GM19468 (cell line): ENCODE results near the gene C8A.

Experiments
- ATAC-seq: cut with Tn5 transposase; IDR thresholded peaks from one replicate; pipeline ENCODE4 v1.9.1; 2021; ENCODE audit warnings: mild to moderate bottlenecking, moderate library complexity, moderate number of reproducible peaks; ENCODE audit not compliant: unreplicated experiment; ENCODE audit errors: extremely low read depth

The C8A gene

DNA sequence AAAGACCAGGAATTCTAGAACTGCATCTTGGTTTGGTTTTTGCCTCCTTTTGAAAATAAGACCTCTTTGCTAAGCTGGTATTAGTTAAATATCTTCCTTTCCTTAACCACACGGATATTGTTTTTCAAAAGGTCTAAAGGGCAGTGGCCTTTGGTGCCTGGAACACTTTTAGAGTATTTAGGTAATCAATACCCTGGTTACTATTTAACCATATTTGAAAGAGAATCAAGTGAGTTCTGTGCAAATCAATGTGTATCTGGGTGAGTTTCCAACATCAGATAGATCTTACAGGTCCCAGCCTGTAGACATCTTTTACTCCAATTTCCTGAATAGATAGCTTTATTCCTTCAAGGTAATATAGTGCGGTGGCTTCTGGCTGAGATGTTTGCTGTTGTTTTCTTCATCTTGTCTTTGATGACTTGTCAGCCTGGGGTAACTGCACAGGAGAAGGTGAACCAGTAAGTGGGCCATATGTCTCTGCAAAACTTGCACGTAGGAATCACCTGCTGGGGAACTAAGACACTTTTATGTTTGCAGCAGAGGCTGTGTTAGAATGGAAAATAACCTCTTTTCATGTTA is at the start of gene C8A:
Gene C8A, plus strand, starts transcription at position 277 of the 579 bp plus-strand sequence. Its CDS starts 105 bp downstream, at position 382.
- no peak for ATAC-seq

DNA sequence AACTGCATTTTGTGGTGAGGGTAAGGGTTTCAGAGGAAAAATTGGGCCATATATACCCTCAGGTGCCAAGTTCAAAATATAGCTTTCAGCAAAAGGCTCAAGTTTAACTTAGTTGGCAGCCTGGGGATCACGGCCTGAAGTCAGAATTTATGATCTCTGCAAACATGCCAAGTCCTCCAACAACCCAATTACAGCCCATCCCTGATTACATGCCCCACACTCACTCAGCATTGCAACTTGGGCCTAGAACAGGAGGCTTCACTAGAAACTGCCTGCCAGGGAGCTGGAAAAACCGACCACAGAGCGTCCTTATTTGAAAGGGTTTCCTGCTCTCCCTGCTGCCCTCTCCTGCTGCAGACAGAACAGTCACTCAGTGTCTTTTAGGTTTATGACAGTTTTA is 47.8 kb upstream of the C8A start:
- no peak for ATAC-seq

DNA sequence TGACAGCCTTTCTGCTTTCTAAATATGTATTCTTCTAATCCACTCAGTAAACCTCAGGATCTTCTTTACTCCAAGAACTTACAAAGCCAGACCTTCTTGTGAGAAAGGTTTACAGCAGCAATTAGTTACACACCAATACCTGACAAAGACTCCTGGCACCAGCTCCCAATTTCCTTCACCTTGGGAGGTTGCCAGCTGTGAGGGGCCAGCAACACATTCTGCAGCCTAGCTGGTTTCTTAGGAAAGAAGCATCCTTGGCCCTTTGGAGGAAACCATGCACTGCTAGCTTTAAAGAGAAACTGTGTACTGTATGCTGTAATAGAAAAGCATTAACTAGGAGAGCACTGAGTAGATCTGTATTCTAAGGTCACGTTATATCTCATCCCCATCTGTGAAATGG is 46.2 kb upstream of the C8A start:
- no peak for ATAC-seq

DNA sequence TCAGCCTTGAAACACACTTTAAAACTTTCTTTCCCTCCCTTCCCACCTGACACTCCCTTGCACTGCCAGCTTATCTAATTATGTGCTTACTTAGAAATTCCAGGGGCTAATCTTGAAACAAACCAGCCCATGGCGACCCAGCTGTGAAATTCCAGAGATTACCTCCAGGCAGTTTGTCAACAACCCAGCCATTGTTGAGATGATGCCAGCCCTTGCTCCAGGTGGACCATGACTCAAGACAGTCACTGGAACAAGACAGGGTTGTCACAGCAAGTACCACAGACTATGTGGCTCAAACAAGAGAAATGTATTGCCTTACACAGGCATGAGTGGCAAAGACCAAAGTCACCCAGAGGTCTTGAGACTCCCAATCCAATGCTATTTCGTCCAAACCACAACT is 43.3 kb upstream of the C8A start:
- no peak for ATAC-seq

DNA sequence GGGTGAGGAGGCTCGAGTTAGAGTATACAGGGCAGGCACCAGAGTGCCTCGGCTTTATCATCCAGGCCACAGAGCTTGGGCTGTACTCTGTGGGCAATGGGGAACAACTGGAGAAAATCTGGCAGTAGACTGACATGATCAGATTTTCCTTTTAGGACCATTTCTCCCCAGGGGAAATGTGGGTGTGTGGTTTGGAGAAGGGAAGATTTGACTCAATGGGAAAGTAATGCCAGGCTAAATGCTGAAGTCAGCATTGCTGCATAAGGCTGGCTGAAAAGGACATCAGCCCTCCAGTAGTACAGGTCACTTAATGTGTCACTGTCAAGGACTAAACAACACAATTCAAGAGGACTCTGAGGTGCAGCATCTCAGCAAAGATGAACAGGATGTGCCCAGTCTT is 40.4 kb upstream of the C8A start:
- no peak for ATAC-seq

DNA sequence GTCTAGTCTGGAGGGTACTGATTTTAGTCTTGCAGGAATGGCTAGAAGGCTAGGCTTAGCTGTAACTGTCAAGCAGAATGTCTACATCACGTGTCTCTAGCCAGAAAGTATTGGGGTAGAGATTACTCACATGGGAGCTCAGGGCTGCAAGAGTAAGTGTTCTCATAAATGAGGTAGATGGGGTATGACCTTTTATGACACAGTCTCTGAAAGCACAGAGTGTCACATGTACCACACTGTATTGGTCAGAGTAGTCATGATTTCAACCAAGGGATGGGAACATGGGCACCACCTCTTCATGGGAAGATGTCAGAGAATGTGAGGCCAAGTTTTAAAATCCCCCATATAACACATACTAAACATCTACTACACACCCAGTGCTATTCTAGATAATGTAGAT is 38.3 kb upstream of the C8A start:
- no peak for ATAC-seq

DNA sequence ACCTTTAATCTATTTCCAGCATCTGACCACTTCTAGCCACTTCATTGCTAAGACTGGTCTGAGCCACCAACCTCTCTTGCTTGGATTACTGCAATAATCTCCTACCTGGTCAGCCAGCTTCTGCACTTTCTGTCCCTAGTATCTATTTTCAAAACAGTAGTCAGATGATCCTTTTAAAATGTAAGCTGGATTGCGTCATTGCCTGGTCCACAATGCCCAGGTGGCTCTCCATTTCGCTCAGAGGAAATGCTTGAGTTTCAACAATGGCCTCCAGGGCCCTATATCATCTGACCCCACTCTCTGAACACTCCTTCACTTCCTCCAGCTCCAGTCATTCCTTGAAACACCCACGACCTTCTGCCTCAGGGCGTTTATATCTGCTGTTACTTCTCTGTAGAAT is 37.7 kb upstream of the C8A start:
- no peak for ATAC-seq

DNA sequence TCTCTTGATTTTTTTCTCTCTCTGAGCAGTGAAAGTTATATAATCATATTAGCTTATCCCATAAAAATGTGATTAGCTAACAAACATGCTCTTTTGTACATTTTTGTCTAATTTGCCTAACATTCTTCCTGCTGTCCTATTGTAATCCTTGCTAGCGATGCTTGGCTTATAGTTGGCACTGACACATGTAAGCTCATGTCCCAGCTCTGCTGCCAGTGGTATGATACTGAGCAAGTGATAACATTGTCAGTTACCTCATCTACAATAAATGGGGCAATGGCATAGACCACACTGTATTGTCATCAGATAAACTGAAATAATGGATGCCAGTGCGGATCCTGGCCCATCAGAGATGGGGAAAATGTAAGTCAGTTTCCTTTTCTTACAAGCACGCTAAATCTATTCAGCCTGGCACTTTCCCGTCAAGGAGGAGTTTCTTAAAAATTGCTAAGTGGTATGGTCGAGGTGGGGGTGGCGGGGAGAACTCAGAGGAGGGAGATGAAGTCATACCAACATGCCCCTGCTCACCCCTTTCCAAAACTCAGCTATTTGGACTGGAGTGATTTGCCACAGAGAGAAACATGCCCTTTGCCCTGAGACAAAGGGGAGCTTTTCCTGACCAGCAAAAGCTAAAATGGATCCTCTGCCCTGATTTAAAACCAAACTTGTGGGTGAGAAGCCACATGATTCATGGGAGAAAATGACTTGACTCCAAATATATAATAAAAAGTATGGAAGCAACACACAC is 36.7 kb upstream of the C8A start:
- ATAC-seq, result no peak

DNA sequence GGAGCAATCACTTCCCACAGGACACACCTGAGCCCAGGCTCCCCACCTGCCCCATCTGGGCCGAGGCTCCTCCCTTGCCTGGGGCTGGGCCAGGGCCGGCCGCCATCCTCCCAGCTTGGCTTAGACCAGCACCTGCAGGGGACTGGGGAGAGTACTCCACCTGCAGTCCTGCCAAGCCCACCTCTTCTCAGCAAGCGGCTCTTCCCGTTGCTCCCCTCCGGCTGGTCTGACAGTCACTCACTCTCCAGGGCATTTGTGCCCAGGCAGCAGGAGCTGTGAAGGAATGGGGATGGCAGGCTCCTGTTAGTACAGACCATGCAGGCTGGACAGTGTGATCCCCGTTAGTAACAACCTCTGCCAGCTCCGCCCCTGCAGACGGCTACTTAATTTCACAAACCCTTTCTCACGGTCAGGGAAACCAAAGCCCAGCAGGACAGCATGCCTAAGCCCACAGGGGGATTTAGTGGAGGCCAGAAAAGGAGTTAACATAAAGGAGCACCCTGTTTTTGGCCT is 35.2 kb upstream of the C8A start, which contains the start of gene FYB2:
Gene FYB2, minus strand, starts transcription at position 18 of the 513 bp plus-strand sequence. CDS start 114 bp downstream, outside the sequence.
- ATAC-seq, result no peak

DNA sequence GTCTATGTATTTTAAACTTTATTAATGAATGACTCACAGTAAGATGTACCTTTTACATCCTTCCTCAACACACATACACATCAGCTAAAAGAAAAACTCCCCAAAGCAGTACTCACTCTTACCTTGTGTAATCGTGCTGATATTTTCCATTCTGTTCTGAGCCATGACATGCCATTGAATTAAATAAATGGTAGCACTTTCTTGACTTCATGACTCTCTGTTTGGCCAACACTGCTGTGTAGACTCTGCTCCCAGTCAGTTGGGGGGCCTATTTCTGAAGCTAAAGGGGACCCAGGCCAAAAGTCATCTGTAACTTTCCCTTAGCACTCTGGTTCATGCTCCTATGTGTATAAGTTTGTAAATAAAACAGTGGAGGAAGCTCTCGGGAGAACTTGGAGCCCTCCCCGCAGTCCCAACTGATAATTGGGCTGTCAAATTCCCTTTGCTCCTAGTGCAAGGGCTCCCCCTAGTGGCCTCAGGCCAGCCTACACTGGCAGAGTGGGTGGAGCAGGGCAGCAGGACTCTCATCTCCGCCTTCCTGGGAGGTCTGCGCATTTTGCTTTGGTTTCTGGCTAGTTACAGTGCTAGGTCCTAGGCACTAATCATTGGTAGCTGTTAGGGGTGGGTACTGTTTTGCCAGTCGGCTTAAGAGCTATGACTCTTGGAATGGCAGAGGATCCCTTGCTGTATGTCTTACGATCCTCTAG is 33.7 kb upstream of the C8A start:
- peak; percentile 77 for ATAC-seq

DNA sequence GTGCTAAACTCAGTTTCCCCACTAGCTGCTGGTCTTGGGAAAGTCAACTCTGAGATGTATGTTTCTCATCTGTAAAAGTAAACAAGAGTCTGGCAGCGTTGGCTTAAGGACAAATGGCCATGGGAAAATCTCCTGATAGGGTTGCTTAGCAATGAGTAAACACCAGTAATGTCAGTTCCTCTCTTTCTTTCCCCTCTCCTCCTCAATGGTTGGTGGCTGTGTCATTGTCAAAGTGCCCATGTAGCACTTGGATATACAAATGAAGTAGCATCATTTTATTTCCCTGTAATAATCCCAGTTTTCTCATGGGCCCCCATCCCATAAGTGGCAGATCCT is 33.2 kb upstream of the C8A start:
- no peak for ATAC-seq

DNA sequence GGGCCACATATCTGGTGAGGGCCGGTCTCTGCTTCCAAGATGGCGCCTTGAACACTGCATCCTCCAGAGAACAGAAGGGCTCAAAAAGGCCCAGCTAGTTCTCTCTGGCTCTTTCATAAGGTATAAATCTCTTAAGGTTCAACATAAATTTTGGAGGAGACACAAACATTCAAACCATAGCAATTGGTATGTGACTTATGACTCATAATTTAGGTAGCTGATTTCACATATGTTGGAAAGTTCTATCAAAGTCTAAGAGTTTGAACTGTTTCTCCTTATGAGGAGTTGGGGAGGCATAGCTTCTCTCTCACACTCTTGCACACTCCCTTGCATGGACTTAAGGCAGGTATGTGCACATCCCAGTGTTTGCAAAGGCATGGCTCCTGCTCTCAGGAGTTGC is 30.3 kb upstream of the C8A start:
- no peak for ATAC-seq

DNA sequence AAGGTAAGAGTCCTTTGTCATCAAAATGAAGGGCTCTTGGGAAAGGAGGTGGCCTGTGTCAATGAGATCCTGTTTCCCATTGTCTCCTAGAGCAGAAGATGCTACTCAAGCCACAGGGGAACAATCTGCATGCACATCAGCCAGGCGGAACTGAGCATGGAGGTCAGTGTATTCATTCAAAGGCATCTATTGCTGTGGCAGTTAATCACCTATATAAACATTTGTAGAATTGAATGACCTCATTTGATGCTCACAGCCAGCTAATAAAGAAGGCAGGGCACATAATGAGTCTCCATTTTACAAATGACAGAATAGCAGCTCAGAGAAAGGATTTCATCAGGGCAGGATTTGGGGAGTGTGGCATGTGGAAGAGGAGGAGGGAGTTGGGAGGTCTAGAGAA is 29.7 kb upstream of the C8A start:
- no peak for ATAC-seq

DNA sequence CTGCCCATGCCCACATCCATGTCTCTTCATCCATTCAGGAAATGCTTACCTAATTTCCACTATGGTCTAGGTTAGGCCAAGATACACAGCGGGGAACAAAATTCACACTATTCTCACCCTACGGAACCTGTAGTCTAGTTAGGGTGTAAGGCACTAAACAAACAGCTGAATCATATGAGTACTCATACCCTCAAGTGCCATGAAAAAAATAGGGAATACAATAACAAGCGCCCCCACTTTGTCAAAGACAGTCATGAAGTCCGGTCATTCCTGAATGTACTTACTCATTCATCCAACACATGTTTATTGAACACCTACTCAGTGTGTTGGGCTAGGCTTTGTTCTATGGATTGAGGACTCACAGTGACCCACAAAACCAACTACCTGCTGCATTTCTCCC is 29.2 kb upstream of the C8A start:
- no peak for ATAC-seq

DNA sequence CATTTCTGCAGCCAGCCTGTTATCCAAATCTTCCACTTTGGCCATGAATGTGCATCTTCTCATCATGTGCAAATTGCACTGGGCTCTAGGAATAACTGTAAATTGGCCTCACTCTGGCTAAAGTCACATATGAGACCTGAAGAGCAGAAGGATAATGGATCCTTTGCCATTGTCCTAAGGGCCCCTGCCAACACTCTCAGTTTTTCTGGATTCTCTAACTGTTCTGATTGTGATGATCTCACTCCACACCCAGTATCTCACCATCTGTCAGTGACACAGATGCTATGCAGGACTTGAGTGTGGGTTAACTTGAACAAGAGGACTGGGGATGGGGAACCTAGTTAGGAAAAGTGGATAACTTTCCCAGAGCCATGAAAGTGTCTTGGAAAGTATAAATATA is 26.9 kb upstream of the C8A start:
- ATAC-seq, result no peak

DNA sequence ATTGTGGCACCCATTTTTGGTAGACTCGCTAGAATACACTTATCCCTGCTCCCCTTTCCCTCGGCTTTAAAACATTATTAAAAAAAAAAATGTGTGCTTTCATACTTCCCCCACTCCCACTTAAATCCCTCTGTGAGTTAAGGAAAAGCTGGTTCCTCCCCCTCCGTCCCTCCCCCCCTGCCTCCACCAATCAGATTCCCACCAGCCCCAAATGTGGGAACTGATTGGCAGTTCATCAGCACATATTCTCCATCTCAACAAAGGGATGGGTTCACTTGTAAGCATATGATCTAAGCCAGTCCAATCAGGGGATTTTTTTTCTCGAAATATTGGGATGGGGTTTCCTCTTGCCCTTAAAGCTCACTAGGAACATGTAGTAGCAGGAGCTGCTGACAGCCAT is 24.5 kb upstream of the C8A start:
- no peak for ATAC-seq

DNA sequence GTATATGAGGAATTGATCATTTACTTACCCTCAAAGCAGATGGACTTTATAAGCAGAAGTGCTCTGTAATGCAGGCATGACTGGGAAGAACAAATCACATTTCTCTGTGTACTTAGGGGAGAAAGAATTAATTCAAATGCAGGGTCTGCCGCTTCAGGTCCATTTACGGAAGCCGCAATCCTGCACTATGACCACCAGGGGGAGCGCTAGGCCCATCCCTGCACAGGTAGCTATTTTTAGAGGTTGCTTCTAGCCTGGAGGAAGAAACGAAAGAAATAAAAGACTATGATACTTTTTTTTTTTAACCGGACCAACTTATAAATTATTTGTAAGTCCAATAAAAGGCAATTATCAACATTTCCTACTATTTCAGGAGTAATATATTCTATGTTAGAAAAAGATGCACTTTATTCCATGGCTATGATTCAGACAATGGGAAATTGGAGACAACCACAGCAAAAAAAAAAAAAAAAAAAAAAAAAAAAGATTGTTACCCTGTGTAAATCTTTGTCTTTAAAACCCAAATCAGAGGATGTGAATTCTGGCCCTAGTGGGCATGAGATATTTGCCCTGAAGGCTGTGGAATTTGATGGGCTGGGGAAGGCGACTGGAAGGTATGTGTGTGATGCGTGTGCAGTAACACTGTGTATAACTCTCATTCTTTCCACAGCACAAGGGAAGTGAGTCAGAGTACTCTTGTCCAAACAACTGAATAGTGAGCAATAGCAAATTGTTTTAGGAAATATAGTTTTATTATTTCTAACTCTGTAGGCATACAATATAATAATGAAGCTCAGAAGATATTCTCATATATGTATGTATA is 22.5 kb upstream of the C8A start:
- ATAC-seq, result no peak

DNA sequence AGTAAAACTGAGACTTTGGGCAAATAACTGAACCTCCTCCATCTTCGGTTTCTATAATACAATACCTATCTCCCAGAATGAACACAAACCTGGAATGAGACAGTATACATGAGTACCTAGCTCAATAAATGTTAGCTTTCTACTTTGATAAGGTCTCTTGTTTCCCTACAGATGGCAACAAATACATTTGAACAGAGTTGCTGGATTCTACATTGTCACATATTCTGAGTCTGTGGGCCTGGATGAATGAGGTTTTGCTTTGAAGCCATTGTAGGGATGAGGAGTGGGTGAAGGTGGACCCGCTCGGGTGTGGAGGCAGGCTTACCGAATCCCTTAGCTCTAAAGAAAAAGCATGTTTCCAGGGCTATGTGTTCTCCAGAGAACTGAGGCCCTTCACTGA is 21.5 kb upstream of the C8A start:
- ATAC-seq, result no peak

DNA sequence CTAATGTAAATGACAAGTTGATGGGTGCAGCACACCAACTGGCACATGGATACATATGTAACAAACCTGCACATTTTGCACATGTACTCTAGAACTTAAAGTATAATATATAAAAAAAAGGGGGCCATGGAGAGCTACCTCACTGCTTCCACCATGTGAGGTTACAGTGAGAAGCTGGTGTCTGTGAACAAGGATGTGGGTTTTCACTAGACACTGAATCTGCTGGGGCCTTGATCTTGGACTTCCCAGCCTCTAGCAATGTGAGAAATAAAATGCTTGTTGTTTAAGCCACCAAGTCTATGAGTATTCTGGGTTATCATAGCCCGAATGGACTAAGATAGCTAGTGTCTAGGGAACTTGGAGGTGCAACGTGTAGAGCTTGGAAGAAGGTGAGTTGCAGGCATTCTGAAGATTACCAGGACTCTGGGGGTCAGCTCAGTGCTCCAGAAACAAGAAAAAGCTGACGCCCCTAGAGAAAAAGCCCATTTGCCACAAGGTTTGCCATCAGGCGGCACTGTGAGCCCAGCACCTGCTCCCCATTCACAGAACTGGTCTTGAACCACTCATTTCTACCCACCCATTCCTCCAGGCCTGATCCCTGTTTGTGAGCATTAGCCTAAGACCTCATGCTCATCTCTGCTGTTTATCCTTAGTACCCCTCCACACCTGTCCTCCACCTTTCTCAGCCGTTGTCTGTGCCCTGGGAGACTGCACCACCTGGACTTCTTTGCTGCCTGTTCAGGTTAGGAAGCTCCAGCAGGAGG is 20.3 kb upstream of the C8A start:
- no peak for ATAC-seq

DNA sequence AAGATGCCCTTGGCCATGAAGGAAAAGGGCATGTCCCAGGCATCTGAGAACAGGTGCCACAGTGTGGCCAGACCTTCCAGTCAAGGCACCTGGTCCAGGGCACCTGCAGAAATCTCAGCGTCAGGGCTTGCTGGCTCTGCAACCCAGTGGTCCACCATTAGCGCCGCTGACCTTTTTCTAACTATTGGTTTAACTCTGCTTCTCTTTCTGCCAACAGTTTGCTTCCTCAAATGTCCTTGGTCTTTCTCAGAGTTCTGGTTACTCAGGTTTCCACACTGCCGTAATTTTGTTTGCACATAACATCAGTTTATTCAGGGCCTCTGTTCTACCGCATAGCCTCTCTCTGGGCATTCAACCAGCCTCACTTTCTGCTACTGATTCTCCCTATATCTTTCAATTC is 18.9 kb upstream of the C8A start:
- ATAC-seq, result no peak
